H1 (cell line): ENCODE measurements around the gene IL19. TPM values are rescaled to one million over a fixed set of nuclear protein-coding genes. Genes with fewer than 3 reads are reported as not detected.

Source experiments
- CTCF ChIA-PET: fragments of 300-600 bp; sonication (Branson Sonifier 250); formaldehyde crosslinking; loops from one replicate; lab custom pipeline; 2021; ENCODE audit not compliant: partially characterized antibody; lab: Charles Lee
- POLR2A ChIA-PET: fragments of 300-600 bp; sonication (Branson Sonifier 250); formaldehyde crosslinking; loops from one replicate; lab custom pipeline; 2021; ENCODE audit warnings: inconsistent platforms; ENCODE audit not compliant: partially characterized antibody; lab: Charles Lee
- DNase-seq, 2 experiments: peaks; one replicate each; pipeline versions ENCODE4 v3.0.0 to v3.0.0-alpha.2; 2010 to 2022; ENCODE audit warnings: low spot score in 2 of 2, low read depth in 1 of 2, mixed read lengths in 1 of 2
- FAIRE-seq: peaks from 2 replicates; lab custom pipeline; 2011; peaks lifted over from hg19 to GRCh38; lab: Jason Lieb, UNC
- H2AFZ ChIP-seq: 2 replicates; pipeline ENCODE4 v1.8.1; 2012; ENCODE audit warnings: low read length, inconsistent platforms
- H2AK5ac ChIP-seq: 2 replicates; pipeline ENCODE4 v1.6.1; 2013; ENCODE audit warnings: low read depth, low read length
- H2BK120ac ChIP-seq: replicated peaks from 2 replicates; pipeline ENCODE3; 2013; ENCODE audit warnings: low read depth, low read length, inconsistent platforms
- H2BK12ac ChIP-seq: 2 replicates; pipeline ENCODE4 v1.6.1; 2013; ENCODE audit warnings: low read depth, low read length
- H2BK15ac ChIP-seq: 2 replicates; pipeline ENCODE4 v1.6.1; 2013; ENCODE audit warnings: low read length
- H2BK20ac ChIP-seq: 2 replicates; pipeline ENCODE4 v1.6.1; 2013; ENCODE audit warnings: low read length
- H2BK5ac ChIP-seq: 2 replicates; pipeline ENCODE4 v1.6.1; 2013; ENCODE audit warnings: low read depth, low read length
- H3K14ac ChIP-seq: 2 replicates; pipeline ENCODE4 v1.6.1; 2013; ENCODE audit warnings: inconsistent platforms; ENCODE audit not compliant: insufficient read length
- H3K18ac ChIP-seq: 2 replicates; pipeline ENCODE4 v1.6.1; 2013; ENCODE audit warnings: low read length; ENCODE audit errors: extremely low read depth
- H3K23ac ChIP-seq: 2 replicates; pipeline ENCODE4 v1.6.1; 2013; ENCODE audit warnings: inconsistent platforms; ENCODE audit not compliant: insufficient read length
- H3K23me2 ChIP-seq: 2 replicates; pipeline ENCODE4 v1.6.1; 2013; ENCODE audit warnings: low read depth, low read length
- H3K27ac ChIP-seq: 2 replicates; pipeline ENCODE4 v1.6.1; 2011; ENCODE audit warnings: low read depth, low read length, inconsistent platforms
- H3K27me3 ChIP-seq, 4 experiments: replicated peaks in 1 of 4; 1 replicate in 1 of 4; 2 replicates in 3 of 4; pipeline versions ENCODE4 v1.6.1 to v1.8.1; 2011 to 2013; ENCODE audit warnings: low read length in 3 of 4, mild to moderate bottlenecking in 3 of 4, inconsistent platforms in 2 of 4, mixed read lengths in 2 of 4, moderate library complexity in 1 of 4; ENCODE audit not compliant: control insufficient read depth in 3 of 4, insufficient read depth in 3 of 4; ENCODE audit errors: extremely low read depth in 1 of 4
- H3K36me3 ChIP-seq, 4 experiments: 2 replicates each; pipeline versions ENCODE4 v1.6.1 to v1.8.1; 2011 to 2013; ENCODE audit warnings: mild to moderate bottlenecking in 4 of 4, low read length in 3 of 4, moderate library complexity in 2 of 4, control low read depth in 1 of 4, inconsistent platforms in 1 of 4; ENCODE audit not compliant: insufficient read depth in 4 of 4, control insufficient read depth in 2 of 4
- H3K4ac ChIP-seq: replicated peaks from 2 replicates; pipeline ENCODE3; 2013; ENCODE audit warnings: low read length, low read depth, mixed read lengths, inconsistent platforms; ENCODE audit not compliant: insufficient read length
- H3K4me1 ChIP-seq, 4 experiments: replicated peaks in 1 of 4; 1 replicate in 1 of 4; 2 replicates in 3 of 4; pipeline versions ENCODE4 v1.6.1 to v1.8.1; 2011 to 2013; ENCODE audit warnings: low read length in 3 of 4, inconsistent platforms in 2 of 4, mixed read lengths in 1 of 4; ENCODE audit not compliant: insufficient read depth in 4 of 4, control insufficient read depth in 3 of 4
- H3K4me2 ChIP-seq, 2 experiments: 2 replicates each; pipeline versions ENCODE4 v1.6.1 to v1.8.1; 2011 to 2013; ENCODE audit warnings: low read depth in 2 of 2, low read length in 2 of 2, control low read depth in 1 of 2, inconsistent platforms in 1 of 2, mild to moderate bottlenecking in 1 of 2; ENCODE audit not compliant: insufficient read depth in 1 of 2
- H3K4me3 ChIP-seq, 4 experiments: fragments of 200-600, 300-600 bp in 1 of 4; sonication (generic), shearing (Covaris generic), sonication (Bioruptor Twin) in 1 of 4; 2 replicates each; pipeline versions ENCODE4 v1.5.1 to v1.8.1; 2011 to 2016; ENCODE audit warnings: low read length in 4 of 4, low read depth in 3 of 4, control low read depth in 2 of 4, inconsistent platforms in 2 of 4, mild to moderate bottlenecking in 2 of 4, mixed read lengths in 1 of 4, moderate library complexity in 1 of 4; ENCODE audit not compliant: insufficient read depth in 2 of 4; ENCODE audit errors: extremely low read depth in 1 of 4
- H3K56ac ChIP-seq: replicated peaks from 2 replicates; pipeline ENCODE3; 2013; ENCODE audit warnings: low read depth, mild to moderate bottlenecking, mixed read lengths, low read length, inconsistent platforms; ENCODE audit not compliant: insufficient read length
- H3K79me1 ChIP-seq: 2 replicates; pipeline ENCODE4 v1.6.1; 2013; ENCODE audit warnings: low read depth, low read length, control low read depth
- H3K79me2 ChIP-seq, 2 experiments: 2 replicates each; pipeline versions ENCODE4 v1.6.1 to v1.8.1; 2012 to 2013; ENCODE audit warnings: low read length in 2 of 2, mild to moderate bottlenecking in 2 of 2, inconsistent platforms in 1 of 2; ENCODE audit not compliant: insufficient read depth in 2 of 2, control insufficient read depth in 1 of 2
- H3K9ac ChIP-seq, 4 experiments: replicated peaks in 1 of 4; 1 replicate in 1 of 4; 2 replicates in 3 of 4; pipeline versions ENCODE4 v1.6.1 to v1.8.1; 2011 to 2013; ENCODE audit warnings: low read depth in 3 of 4, low read length in 3 of 4, control low read depth in 2 of 4, mild to moderate bottlenecking in 2 of 4, moderate library complexity in 2 of 4, inconsistent platforms in 1 of 4; ENCODE audit errors: extremely low read depth in 1 of 4
- H3K9me3 ChIP-seq, 2 experiments: 2 replicates each; pipeline versions ENCODE4 v1.6.1 to v1.8.1; 2012 to 2013; ENCODE audit warnings: mild to moderate bottlenecking in 2 of 2, moderate library complexity in 2 of 2, control low read depth in 1 of 2, inconsistent platforms in 1 of 2, low read depth in 1 of 2, low read length in 1 of 2, mixed read lengths in 1 of 2; ENCODE audit not compliant: insufficient read depth in 2 of 2
- H4K20me1 ChIP-seq, 2 experiments: replicated peaks in 1 of 2; 2 replicates each; pipeline versions ENCODE3 to v1.8.1; 2011 to 2013; ENCODE audit warnings: inconsistent platforms in 2 of 2, low read length in 2 of 2, mild to moderate bottlenecking in 1 of 2; ENCODE audit not compliant: insufficient read depth in 2 of 2, control insufficient read depth in 1 of 2
- H4K5ac ChIP-seq: 2 replicates; pipeline ENCODE4 v1.6.1; 2013; ENCODE audit warnings: low read length, low read depth, mixed read lengths, inconsistent platforms; ENCODE audit not compliant: insufficient read length
- H4K8ac ChIP-seq: 2 replicates; pipeline ENCODE4 v1.8.0; 2013; ENCODE audit warnings: mild to moderate bottlenecking, moderate library complexity, low read length, inconsistent platforms; ENCODE audit not compliant: insufficient read depth; ENCODE audit errors: extremely low read depth
- H4K91ac ChIP-seq: replicated peaks from 2 replicates; pipeline ENCODE3; 2013; ENCODE audit warnings: low read length, mixed read lengths, inconsistent platforms; ENCODE audit not compliant: insufficient read length
- ASH2L ChIP-seq: fragments of 200-600, 300-600 bp; sonication (generic); IDR thresholded peaks from one replicate; pipeline ENCODE4 v1.7.1; 2017; ENCODE audit warnings: low read length
- BRCA1 ChIP-seq: IDR thresholded peaks from 2 replicates; pipeline ENCODE4 v1.6.1; 2012; ENCODE audit warnings: low read depth, low read length, improper control_type of control experiment
- CBX8 ChIP-seq: fragments of 300-800, 300-1000 bp; sonication (generic); IDR thresholded peaks from 2 replicates; pipeline ENCODE4 v1.7.1; 2016; ENCODE audit warnings: low read depth, low read length, borderline replicate concordance
- CHD1 ChIP-seq: IDR thresholded peaks from 2 replicates; pipeline ENCODE4 v1.6.1; 2012; ENCODE audit warnings: low read depth, low read length, improper control_type of control experiment
- RAD21 ChIP-seq, 2 experiments: IDR thresholded peaks in 1 of 2; conservative IDR thresholded peaks in 1 of 2; 2 replicates each; pipeline ENCODE4 v1.6.1; 2011; ENCODE audit warnings: low read depth in 2 of 2, low read length in 2 of 2, improper control_type of control experiment in 1 of 2, inconsistent platforms in 1 of 2, mild to moderate bottlenecking in 1 of 2, moderate library complexity in 1 of 2
- RNF2 ChIP-seq: fragments of 200-900, 300-1000 bp; sonication (generic); IDR thresholded peaks from 2 replicates; pipeline ENCODE4 v1.7.1; 2016; ENCODE audit warnings: borderline replicate concordance, low read depth, mild to moderate bottlenecking, antibody characterized with exemption, low read length; ENCODE audit not compliant: poor library complexity, severe bottlenecking; ENCODE audit errors: missing control alignments
- SP1 ChIP-seq: IDR thresholded peaks from 2 replicates; pipeline ENCODE4 v1.6.1; 2011; ENCODE audit warnings: low read depth, low read length
- SP2 ChIP-seq: IDR thresholded peaks from 2 replicates; pipeline ENCODE4 v1.6.1; 2012; ENCODE audit warnings: mild to moderate bottlenecking, low read length, inconsistent platforms
- SUZ12 ChIP-seq: fragments of 200-600 bp; sonication (generic); IDR thresholded peaks from 2 replicates; pipeline ENCODE4 v1.6.1; 2012; ENCODE audit warnings: mild to moderate bottlenecking, inconsistent platforms, low read length, moderate library complexity, mixed read lengths
- WGBS, 2 experiments: shearing (Covaris generic) in 1 of 2; methylation state at CpG; one replicate each; pipeline versions ENCODE4 v1.1.6 to v1.1.7; 2013 to 2015; ENCODE audit warnings: low lambda C conversion rate in 2 of 2, mixed read lengths in 2 of 2, inconsistent platforms in 1 of 2, low coverage in 1 of 2, missing lambda C conversion rate in 1 of 2; ENCODE audit not compliant: insufficient replicate concordance in 2 of 2, insufficient coverage in 1 of 2, insufficient read length in 1 of 2; ENCODE audit errors: extremely low coverage in 1 of 2, missing lambda C conversion rate in 1 of 2; 5-methylcytosine and 5-hydroxymethylcytosine counted together
- polyA plus RNA-seq, 7 experiments: library from polyadenylated mRNA; depleted of rRNA in 3 of 7; stranded (reverse) in 5 of 7; unstranded in 2 of 7; fragments of >200 nt in 5 of 7; fragments of 200-250 nt in 2 of 7; gene quantifications; 1 replicate in 5 of 7; 2 replicates in 1 of 7; 4 replicates in 1 of 7; pipeline versions ENCODE4 v1.2.1 to v1.2.3, GENCODE V29; 2011 to 2013; ENCODE audit warnings: missing spikeins in 2 of 7, mixed read lengths in 2 of 7
- total RNA-seq: library from RNA; stranded (reverse); fragmentation: NEBNext Ultra II Directional; extraction: Animal tissue kit (Norgen Biotek cat#: 25700); gene quantifications from 2 replicates; pipeline ENCODE4 v1.2.1, GENCODE V29; 2021
- TF ChIP-seq, protein P1 (sequence below): IDR thresholded peaks from 2 replicates; pipeline ENCODE4 v1.6.1; 2012; ENCODE audit warnings: inconsistent platforms
- TF ChIP-seq, protein P2 (sequence below): IDR thresholded peaks from 2 replicates; pipeline ENCODE4 v1.6.1; 2011; ENCODE audit warnings: low read length, improper control_type of control experiment

The IL19 gene
- total and polyA plus RNA-seq, 2 of the 8 experiments (the other 6 are each of a cell fraction or from before 2014, with no cell fraction given): not detected

DNA sequence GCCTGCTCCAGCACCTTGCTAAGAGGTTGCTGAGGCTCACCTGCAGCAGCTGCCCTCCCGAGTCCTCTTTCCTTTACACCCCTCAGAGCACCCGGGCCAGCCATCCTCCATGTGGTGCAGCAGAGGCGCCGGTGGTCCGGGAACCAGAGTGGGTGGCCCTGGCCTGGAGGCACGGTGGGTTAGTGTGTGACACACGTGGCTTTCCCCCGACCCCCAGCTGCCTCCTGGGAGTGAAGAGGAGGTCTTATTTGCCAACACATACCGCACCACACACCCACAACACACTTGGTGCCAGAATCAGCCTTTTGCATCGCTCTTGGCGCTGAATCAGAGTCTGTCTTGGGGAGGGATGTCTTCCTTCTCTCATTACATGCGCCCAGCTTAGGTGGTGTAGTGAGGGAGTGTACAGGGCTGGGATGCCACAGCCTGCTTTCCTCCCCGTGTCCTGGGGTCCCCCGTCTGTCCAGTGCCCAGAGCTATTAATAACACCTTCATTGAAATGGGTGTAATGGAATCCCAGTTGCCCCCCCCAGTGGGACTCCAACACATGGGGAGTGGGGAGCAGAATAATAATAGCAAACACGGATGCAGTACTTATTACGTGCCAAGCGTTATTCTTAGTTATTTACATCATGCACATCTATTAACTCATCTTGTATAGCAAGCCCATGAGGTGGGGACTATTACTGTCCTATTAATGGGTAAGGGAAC is 47.7 kb upstream of the IL19 start:
- H3K79me2 ChIP-seq: peaks cover 0 to 22% of the 10 kb centered on the region in 2 experiments; a peak in 1 of 4 replicates
- no peak for DNase-seq
- POLR2A ChIA-PET: interaction anchor here (0.7 to 1.1 kb wide), 2 partner anchors 24 to 59 kb away, joined by 3 read pairs; no protein-coding TSS in a partner anchor

More for the DNA sequence above, 47.7 kb upstream of the IL19 start:
- no peak overlapping the region for H2BK15ac ChIP-seq
- H3K27me3 ChIP-seq: no peaks in the 10 kb centered on the region
- peaks cover 6 to 13% (median 8%) of the 10 kb centered on the region in 4 experiments for H3K4me1 ChIP-seq
- H3K4me3 ChIP-seq: no peak overlapping the region
- H4K20me1 ChIP-seq: peaks cover 12 to 24% of the 10 kb centered on the region in 2 experiments
- H3K18ac ChIP-seq: no peak overlapping the region
- H3K23me2 ChIP-seq: no peaks in the 10 kb centered on the region
- FAIRE-seq: no peak
- H2BK20ac ChIP-seq: no peak overlapping the region
- H3K4me2 ChIP-seq: no peak overlapping the region
- H2BK5ac ChIP-seq: no peak overlapping the region
- H3K56ac ChIP-seq: no peak overlapping the region
- no peak for TF ChIP-seq BRCA1
- no peak for TF ChIP-seq CHD1
- TF ChIP-seq SP1: no peak
- no peak for TF ChIP-seq RAD21 (IDR thresholded peaks at IDR 0.05 in 1 of 2, conservative IDR thresholded peaks at IDR 0.05 in 1 of 2; ENCODE audit: low read depth in 2 of 2, low read length in 2 of 2)
- no peak for TF ChIP-seq SUZ12
- no peak for TF ChIP-seq CBX8
- no peak for TF ChIP-seq RNF2
- TF ChIP-seq ASH2L: no peak
- TF ChIP-seq SP2: no peak
- TF ChIP-seq, protein P1, sequence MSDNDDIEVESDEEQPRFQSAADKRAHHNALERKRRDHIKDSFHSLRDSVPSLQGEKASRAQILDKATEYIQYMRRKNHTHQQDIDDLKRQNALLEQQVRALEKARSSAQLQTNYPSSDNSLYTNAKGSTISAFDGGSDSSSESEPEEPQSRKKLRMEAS: no peak
- TF ChIP-seq, protein P2, sequence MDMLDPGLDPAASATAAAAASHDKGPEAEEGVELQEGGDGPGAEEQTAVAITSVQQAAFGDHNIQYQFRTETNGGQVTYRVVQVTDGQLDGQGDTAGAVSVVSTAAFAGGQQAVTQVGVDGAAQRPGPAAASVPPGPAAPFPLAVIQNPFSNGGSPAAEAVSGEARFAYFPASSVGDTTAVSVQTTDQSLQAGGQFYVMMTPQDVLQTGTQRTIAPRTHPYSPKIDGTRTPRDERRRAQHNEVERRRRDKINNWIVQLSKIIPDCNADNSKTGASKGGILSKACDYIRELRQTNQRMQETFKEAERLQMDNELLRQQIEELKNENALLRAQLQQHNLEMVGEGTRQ: no peak
- TF ChIP-seq, all 59 proteins: peak for 0
- Histone ChIP-seq H3K9me3 (no peaks in the 10 kb centered on the region), H2BK120ac (no peak overlapping the region), H4K5ac (no peak overlapping the region), H2BK12ac (no peak overlapping the region), H3K23ac (no peak overlapping the region), H4K91ac (no peak overlapping the region), H3K4ac (no peak overlapping the region), H2AK5ac (no peak overlapping the region), H2AFZ (no peak overlapping the region), H3K9ac (no peak overlapping the region), H3K36me3 (no peaks in the 10 kb centered on the region), H4K8ac (no peak overlapping the region), H3K79me1 (peaks cover 8% of the 10 kb centered on the region), H3K14ac (no peak overlapping the region), H3K27ac (no peak overlapping the region)
- CTCF ChIA-PET: interaction anchor here (0.6 to 6.3 kb wide), 19 partner anchors 9 to 251 kb away, joined by 3 to 77 read pairs (median 4); no protein-coding TSS in a partner anchor
- 90% methylated on average over 17 of the region's 17 CpGs; no CpG with 5 or more reads in 1 of the 2 experiments for WGBS, 2 experiments
